HG03457 (cell line): Measurements from ENCODE around the gene GSTM3.
"Not testable (repeated sequence)": the region's sequence is repeated elsewhere in the genome, so short reads cannot be mapped to it uniquely, and the experiment has no call there.

ENCODE experiments used
- ATAC-seq: cut with Tn5 transposase; IDR thresholded peaks from one replicate; pipeline ENCODE4 v1.9.1; 2021; ENCODE audit warnings: moderate number of reproducible peaks; ENCODE audit not compliant: unreplicated experiment

GSTM3 gene

GRCh38 chr1:109708949-109709348 is 31.9 kb downstream of the GSTM3 start:
- not testable (repeated sequence) for ATAC-seq

GRCh38 chr1:109705411-109705810 is 35.4 kb downstream of the GSTM3 start:
- no peak for ATAC-seq

- no peak for ATAC-seq
Observed at GRCh38 chr1:109704173-109704572, 36.7 kb downstream of the GSTM3 start.

GRCh38 chr1:109702940-109703339 is 37.9 kb downstream of the GSTM3 start:
- ATAC-seq: not testable (repeated sequence)

- not testable (repeated sequence) for ATAC-seq
Observed at GRCh38 chr1:109697861-109698260, 43.0 kb downstream of the GSTM3 start.

- no peak for ATAC-seq
Observed at GRCh38 chr1:109697066-109697465, 43.8 kb downstream of the GSTM3 start.

GRCh38 chr1:109695138-109695537 is 45.7 kb downstream of the GSTM3 start:
- ATAC-seq: not testable (repeated sequence)

- not testable (repeated sequence) for ATAC-seq
Observed at GRCh38 chr1:109694400-109694799, 46.4 kb downstream of the GSTM3 start.

GRCh38 chr1:109691759-109692158 is 49.1 kb downstream of the GSTM3 start:
- ATAC-seq: no peak

- ATAC-seq: no peak
Observed at GRCh38 chr1:109689844-109690405, 50.9 kb downstream of the GSTM3 start.

GRCh38 chr1:109687641-109688499 is 53.0 kb downstream of the GSTM3 start, which contains the start of gene GSTM1:
Gene GSTM1, plus strand, starts transcription at chr1:109687817. Its CDS starts 57 bp downstream, at chr1:109687874.
- peak; percentile 94 for ATAC-seq

GRCh38 chr1:109687109-109687508 is 53.7 kb downstream of the GSTM3 start:
- peak; percentile 16 for ATAC-seq

- not testable (repeated sequence) for ATAC-seq
Observed at GRCh38 chr1:109685890-109686289, 54.9 kb downstream of the GSTM3 start.

GRCh38 chr1:109685399-109685798 is 55.4 kb downstream of the GSTM3 start:
- not testable (repeated sequence) for ATAC-seq

GRCh38 chr1:109684777-109685176 is 56.1 kb downstream of the GSTM3 start:
- ATAC-seq: not testable (repeated sequence)
